Psoas muscle (tissue), 8 donors: ENCODE data around the gene SARM1. TPM values are rescaled to one million over a fixed set of nuclear protein-coding genes. Genes with fewer than 3 reads are reported as not detected.

Source experiments
- ATAC-seq, 4 donors: fragments of 200-7000 bp; cut with Tn5 transposase; one replicate each; pipeline ENCODE4 v1.9.1; 2020; ENCODE audit warnings: moderate library complexity in 3 of 4, mild to moderate bottlenecking in 2 of 4
- DNase-seq, 2 donors: peaks; one replicate each; pipeline ENCODE4 v3.0.0-alpha.2; 2020
- H3K27ac ChIP-seq: fragments of 200-600 bp; one replicate; pipeline ENCODE4 v1.8.0; 2022
- H3K27me3 ChIP-seq, 3 donors: fragments of 200-600 bp in 1 of 3; one replicate each; pipeline versions ENCODE4 v1.6.1 to v1.8.0; 2013 to 2022; ENCODE audit warnings: low read length in 2 of 3, mild to moderate bottlenecking in 2 of 3, moderate library complexity in 1 of 3; ENCODE audit not compliant: insufficient read depth in 3 of 3
- H3K36me3 ChIP-seq, 2 donors: fragments of 200-600 bp in 1 of 2; one replicate each; pipeline versions ENCODE4 v1.6.1 to v1.8.0; 2013 to 2022; ENCODE audit warnings: low read depth in 1 of 2, mild to moderate bottlenecking in 1 of 2, moderate library complexity in 1 of 2; ENCODE audit not compliant: insufficient read depth in 1 of 2
- H3K4me1 ChIP-seq: fragments of 200-600 bp; one replicate; pipeline ENCODE4 v1.8.0; 2022
- H3K4me3 ChIP-seq: fragments of 200-600 bp; one replicate; pipeline ENCODE4 v1.8.0; 2022; ENCODE audit warnings: mild to moderate bottlenecking
- H3K9me3 ChIP-seq: fragments of 200-600 bp; one replicate; pipeline ENCODE4 v1.8.0; 2022
- CTCF ChIP-seq: fragments of 200-600 bp; IDR thresholded peaks from one replicate; pipeline ENCODE4 v1.8.0; 2022; ENCODE audit warnings: antibody characterized with exemption
- WGBS, 3 donors: extraction: QIAGEN DNeasy Blood & Tissue Kit; methylation state at CpG; one replicate each; pipeline versions ENCODE4 v1.1.6 to v1.1.7; 2013; 5-methylcytosine and 5-hydroxymethylcytosine counted together
- intact Hi-C, 2 donors: fragments of 100-400 bp; cut with DNase I; formaldehyde crosslinking; loops; one replicate each; pipeline versions ENCODE4 v1.11.0 to v1.14.2; 2022
- polyA plus RNA-seq, 3 donors: library from polyadenylated mRNA; stranded (reverse); fragments of 200-250 nt; gene quantifications; one replicate each; pipeline ENCODE4 v1.2.3, GENCODE V29; 2013
- total RNA-seq, 4 donors: library from RNA; stranded (reverse); fragmentation: NEBNext Ultra II Directional in 2 of 4; extraction: Animal tissue kit (Norgen Biotek cat#: 25700) in 2 of 4; gene quantifications; one replicate each; pipeline versions ENCODE4 v1.2.1 to v1.2.4, GENCODE V29; 2021 to 2023
- donor health status: healthy with polysubstance abuse.
- donor health status: DM: no; HTN: no; CAD: no; lungs with moderate emphysema.
- donor health status: Bipolar disorder and iron deficiency.
- donor health status: healthy.
- donor health status: DM: yes; HTN: yes; CAD: no.
- donor health status: DM: no; HTN: no; CAD: no.
- donor health status: DM: no; HTN: no; CAD: no.
- donor health status: DM: yes; HTN: yes; CAD: no.

Gene SARM1
- total and polyA plus RNA-seq, 7 donors: 0.77 to 2.2 (median 1.8) TPM

GRCh38 chr17:28370744-28371103 lies 770 bp upstream of the SARM1 start:
- H3K9me3 ChIP-seq: no peaks in the 10 kb centered on the region
- no peak for TF ChIP-seq CTCF
- DNase-seq (no peak), ATAC-seq (no peak)
- H3K27ac ChIP-seq: peak overlapping the region; percentile 38
- intact Hi-C loops: no loop called here
- peaks cover 12% of the 10 kb centered on the region for H3K4me1 ChIP-seq
- peak overlapping the region; percentile 73 for H3K4me3 ChIP-seq
- 64 to 77% (median 73%) methylated on average over 1 of the region's 1 CpG for WGBS, 3 donors
- peaks cover 0 to 3% of the 10 kb centered on the region in 2 donors for H3K36me3 ChIP-seq
- H3K27me3 ChIP-seq: no peaks in the 10 kb centered on the region

DNA sequence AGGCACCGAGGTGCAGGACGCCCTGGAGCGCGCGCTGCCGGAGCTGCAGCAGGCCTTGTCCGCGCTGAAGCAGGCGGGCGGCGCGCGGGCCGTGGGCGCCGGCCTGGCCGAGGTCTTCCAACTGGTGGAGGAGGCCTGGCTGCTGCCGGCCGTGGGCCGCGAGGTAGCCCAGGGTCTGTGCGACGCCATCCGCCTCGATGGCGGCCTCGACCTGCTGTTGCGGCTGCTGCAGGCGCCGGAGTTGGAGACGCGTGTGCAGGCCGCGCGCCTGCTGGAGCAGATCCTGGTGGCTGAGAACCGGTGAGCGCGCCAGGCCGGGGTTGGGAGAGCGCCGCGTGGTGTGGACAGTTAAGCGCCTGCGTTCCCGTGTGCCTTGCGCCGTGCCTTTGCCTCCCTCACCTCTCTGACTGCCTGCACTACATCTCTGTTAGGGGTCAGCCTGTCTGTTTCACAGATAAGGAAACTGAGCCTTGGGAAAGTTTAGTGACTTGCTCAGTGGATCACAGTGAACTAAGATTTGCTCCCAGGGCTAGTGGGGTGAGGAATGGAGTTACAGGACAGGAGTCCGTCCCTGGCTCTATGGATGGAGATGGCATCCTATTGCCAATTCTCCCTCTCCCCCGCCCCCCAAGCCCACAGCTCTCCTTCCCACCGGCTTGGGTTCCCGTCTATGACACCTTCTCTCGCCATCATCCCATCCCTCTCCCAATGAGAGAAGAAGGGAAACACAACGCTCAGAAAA lies 880 bp downstream of the SARM1 start:
- no peak for TF ChIP-seq CTCF
- H3K4me1 ChIP-seq: peaks cover 12% of the 10 kb centered on the region
- ATAC-seq (peak; percentile 8 to 31 (median 24)), DNase-seq (peak in 1 of 2 donors; percentile 42)
- H3K36me3 ChIP-seq: no peaks in the 10 kb centered on the region
- intact Hi-C loops: no loop called here
- no peaks in the 10 kb centered on the region for H3K27me3 ChIP-seq
- H3K27ac ChIP-seq: no peak overlapping the region
- peak overlapping the region; percentile 73 for H3K4me3 ChIP-seq
- H3K9me3 ChIP-seq: no peaks in the 10 kb centered on the region
- 6 to 17% (median 9%) methylated on average over 35 to 53 of the region's 53 CpGs for WGBS, 3 donors

GRCh38 chr17:28372945-28373274 lies 1.4 kb downstream of the SARM1 start:
- Histone ChIP-seq H3K36me3 (no peaks in the 10 kb centered on the region), H3K27me3 (no peaks in the 10 kb centered on the region), H3K4me1 (peaks cover 12% of the 10 kb centered on the region), H3K9me3 (no peaks in the 10 kb centered on the region), H3K27ac (no peak overlapping the region), H3K4me3 (peak overlapping the region; percentile 73)
- 61 to 69% (median 63%) methylated on average over 6 of the region's 6 CpGs for WGBS, 3 donors
- intact Hi-C loops: no loop called here
- ATAC-seq (no peak), DNase-seq (no peak)
- TF ChIP-seq CTCF: no peak

GRCh38 chr17:28379814-28380801 lies 8.6 kb downstream of the SARM1 start:
- no peaks in the 10 kb centered on the region for H3K4me1 ChIP-seq
- H3K27me3 ChIP-seq: peaks cover 0 to 5% (median 0%) of the 10 kb centered on the region in 3 donors
- ATAC-seq (no peak), DNase-seq (no peak)
- H3K27ac ChIP-seq: no peak overlapping the region
- no peak for TF ChIP-seq CTCF
- no peaks in the 10 kb centered on the region for H3K36me3 ChIP-seq
- intact Hi-C loops: no loop called here
- no peaks in the 10 kb centered on the region for H3K9me3 ChIP-seq
- WGBS, 3 donors: 70 to 84% (median 81%) methylated on average over 10 of the region's 10 CpGs
- H3K4me3 ChIP-seq: no peak overlapping the region
